HG02588 (cell line): ENCODE measurements around the gene P4HTM.
"Not testable (repeated sequence)": the region's sequence is repeated elsewhere in the genome, so short reads cannot be mapped to it uniquely, and the experiment has no call there.

Experiments used
- ATAC-seq: cut with Tn5 transposase; IDR thresholded peaks from one replicate; pipeline ENCODE4 v1.9.1; 2021; ENCODE audit warnings: mild to moderate bottlenecking, moderate library complexity; ENCODE audit not compliant: unreplicated experiment

P4HTM gene

GRCh38 chr3:49007771-49008528, 17.9 kb downstream of the P4HTM start:
- ATAC-seq: peak; percentile 41

GRCh38 chr3:49008627-49009026, 18.6 kb downstream of the P4HTM start:
- ATAC-seq: not testable (repeated sequence)

- no peak for ATAC-seq
Measured at GRCh38 chr3:49009396-49009795, 19.4 kb downstream of the P4HTM start.

DNA sequence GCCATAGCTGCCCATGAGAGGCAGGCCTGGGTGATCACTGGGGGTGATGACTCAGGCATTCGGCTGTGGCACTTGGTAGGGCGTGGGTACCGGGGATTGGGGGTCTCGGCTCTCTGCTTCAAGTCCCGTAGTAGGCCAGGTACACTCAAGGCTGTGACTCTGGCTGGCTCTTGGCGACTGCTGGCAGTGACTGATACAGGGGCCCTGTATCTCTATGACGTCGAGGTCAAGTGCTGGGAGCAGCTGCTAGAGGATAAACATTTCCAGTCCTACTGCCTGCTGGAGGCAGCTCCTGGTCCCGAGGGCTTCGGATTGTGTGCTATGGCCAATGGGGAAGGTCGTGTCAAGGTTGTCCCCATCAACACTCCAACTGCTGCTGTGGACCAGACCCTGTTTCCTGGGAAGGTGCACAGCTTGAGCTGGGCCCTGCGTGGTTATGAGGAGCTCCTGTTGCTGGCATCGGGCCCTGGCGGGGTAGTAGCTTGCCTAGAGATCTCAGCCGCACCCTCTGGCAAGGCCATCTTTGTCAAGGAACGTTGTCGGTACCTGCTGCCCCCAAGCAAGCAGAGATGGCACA, 22.5 kb downstream of the P4HTM start:
- ATAC-seq: no peak

GRCh38 chr3:49013113-49013737, 23.2 kb downstream of the P4HTM start:
- no peak for ATAC-seq

DNA sequence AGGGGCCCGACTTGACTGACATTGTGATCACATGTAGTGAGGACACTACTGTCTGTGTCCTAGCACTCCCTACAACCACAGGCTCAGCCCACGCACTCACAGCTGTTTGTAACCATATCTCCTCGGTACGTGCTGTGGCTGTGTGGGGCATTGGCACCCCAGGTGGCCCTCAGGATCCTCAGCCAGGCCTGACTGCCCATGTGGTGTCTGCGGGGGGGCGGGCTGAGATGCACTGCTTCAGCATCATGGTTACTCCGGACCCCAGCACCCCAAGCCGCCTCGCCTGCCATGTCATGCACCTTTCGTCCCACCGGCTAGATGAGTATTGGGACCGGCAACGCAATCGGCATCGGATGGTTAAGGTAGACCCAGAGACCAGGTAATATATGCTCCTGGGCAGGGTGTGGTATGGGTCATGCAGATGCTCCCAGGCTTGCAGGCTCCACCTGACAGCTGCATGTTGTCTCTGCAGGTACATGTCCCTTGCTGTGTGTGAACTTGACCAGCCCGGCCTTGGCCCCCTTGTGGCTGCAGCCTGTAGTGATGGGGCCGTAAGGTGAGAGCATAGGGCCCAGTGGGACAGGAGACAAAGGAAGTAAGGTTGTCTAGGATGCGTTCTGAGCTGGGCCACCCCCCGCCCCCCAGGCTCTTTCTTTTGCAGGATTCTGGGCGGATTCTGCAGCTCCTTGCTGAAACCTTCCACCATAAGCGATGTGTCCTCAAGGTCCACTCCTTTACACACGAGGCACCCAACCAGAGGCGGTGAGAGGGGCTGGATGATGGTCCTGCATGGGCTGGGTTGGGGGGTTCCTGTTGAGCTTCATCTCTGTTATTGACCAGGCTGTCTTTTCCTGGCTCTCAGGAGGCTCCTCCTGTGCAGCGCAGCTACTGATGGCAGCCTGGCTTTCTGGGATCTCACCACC, 24.0 kb downstream of the P4HTM start:
- no peak for ATAC-seq

GRCh38 chr3:49015072-49015471, 25.0 kb downstream of the P4HTM start:
- no peak for ATAC-seq

DNA sequence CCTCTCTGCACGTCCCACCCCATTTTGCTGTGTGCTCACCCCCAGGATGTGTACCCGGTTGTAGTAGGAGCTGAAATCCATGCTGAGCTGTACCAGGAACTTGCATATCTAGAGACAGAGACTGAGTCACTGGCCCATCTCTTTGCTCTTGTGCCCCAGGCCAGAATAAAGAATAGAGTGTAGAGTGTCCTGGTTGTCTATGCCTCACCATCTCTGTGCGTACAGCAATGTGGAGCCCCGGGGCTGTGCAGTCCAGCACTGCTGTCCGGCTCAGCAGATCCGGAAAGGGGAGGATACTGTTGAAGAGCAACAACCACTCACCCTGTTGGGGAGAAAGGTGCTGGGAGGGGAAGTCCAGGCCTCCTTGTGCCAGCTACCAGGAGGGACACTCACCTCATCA, 25.7 kb downstream of the P4HTM start:
- no peak for ATAC-seq

DNA sequence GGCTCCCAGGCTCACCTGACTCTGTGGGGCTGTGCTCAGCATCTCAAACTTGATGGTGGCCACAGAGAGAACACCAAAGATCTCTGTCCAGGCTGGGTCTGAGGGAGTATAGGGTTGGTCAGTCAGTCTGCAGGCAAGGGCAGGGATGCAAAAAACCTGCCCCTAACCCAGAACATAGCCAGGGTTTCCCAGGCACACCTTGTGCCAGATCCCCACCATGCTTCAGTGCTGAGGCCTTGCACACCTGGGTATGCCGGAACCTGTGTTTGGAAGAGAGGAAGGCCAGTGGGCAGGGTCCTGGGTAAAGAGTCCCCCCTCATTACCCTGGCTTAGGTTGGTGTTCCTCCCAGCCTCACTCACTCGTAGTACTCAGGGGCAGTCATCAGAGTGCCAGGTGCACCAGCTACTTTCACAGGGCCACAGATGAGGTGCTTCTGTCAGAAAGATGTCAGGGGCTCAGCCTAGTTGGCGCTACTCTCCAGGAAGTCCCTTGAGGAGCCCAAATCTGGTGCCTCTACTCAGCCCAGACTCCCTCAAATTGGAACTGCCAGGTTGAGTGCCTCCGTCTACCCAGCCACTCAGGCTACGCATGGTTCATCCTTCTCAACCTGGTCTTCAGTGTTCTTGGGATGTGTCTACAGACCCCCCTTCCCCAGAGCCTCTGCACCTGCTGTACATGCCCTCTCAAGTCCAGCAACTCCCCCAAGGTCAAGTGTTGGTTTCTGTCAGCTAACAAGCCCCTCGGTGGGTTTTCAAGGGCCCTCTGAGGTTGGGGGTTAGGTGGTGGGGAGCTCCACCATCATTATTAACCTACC, 26.6 kb downstream of the P4HTM start:
- no peak for ATAC-seq

DNA sequence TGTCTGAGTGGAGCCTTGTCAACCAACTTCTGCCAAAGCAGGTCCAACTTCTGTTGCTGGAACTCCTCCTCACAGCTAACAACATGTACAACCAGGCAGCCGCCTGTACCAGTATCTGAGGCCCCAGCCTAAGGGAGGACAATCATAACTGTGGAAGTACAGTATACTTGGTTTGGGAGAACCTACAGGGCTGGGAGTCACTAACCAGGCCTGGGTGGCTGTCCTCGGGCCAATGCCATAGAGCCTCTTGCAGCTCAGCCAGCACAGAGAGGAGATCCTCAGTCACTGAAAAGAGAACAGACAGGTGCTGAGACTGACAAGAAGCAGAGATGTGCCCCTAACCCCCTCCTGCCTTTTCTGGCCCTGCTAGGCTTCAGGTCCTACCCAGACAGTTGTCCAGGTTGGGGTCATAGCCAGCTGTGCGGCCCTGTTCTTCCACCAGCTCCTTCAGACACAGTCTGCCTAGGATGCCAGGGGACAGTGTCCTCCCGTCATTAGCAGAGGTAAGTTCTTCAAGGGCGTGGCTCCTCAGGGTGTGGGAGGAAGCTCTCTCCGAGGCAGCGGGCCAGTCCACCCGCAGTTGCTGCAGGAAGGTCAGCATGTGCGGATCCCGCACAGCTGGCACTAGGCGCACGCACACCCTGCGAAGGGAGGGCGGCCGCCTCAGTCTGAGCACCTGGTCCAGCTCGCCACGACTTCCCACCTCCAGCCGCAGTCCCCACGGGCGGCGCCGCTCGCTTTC, 27.4 kb downstream of the P4HTM start:
- ATAC-seq: no peak

GRCh38 chr3:49017971-49018706, 28.1 kb downstream of the P4HTM start, which contains the start of gene DALRD3:
Gene DALRD3 (minus strand): TSS chr3:49018580. CDS start chr3:49018564, 16 bp downstream.
- ATAC-seq: no peak

- no peak for ATAC-seq
Measured at GRCh38 chr3:49018707-49019006, 28.6 kb downstream of the P4HTM start.

- no peak for ATAC-seq
Measured at GRCh38 chr3:49019941-49020329, 29.9 kb downstream of the P4HTM start.

DNA sequence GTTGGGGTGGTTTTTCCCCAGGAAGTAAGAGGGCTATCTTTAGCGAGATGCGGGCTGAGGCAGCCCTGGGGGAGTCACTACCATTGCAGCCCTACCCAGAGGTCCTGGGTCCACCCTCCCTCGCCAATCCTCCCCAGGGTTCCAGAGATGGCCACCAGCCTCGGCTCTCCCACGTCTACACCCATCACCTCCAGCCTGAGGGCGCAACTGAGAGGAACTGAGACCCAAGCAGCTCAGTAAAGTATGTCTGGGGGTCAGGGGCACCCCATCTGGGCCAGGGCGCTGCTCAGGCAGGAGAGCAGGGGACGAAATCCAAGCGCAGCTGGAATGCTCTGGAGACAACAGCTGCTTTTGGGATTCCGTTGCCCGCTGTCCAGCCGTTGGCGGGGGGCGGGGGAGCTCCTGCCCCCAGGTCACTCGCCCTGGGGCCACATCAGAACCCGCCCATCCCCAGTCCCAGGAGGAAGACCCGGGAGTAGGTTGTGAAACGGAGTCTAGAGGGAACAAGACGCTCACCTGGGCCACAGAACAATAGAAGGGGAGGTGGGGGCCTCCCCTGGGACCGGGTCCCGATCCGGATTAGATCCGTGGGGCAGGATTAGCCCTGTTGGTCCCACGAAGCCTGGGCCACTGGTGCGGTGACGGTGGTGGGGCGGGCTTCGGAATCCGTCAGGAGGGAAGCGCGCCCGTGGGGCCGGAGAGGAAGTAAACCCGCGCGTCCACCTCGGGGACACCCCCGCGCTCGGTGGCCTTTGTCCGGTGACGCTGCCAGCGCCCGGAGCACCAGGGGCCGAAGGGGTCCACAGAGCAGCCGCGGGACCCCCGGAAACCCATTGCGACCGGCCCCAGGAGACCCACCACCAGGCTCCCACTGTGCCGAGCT, 30.5 kb downstream of the P4HTM start:
- peak; percentile 0 for ATAC-seq

GRCh38 chr3:49021213-49021812, 31.3 kb downstream of the P4HTM start:
- peak; percentile 42 for ATAC-seq

- ATAC-seq: peak; percentile 52
Measured at GRCh38 chr3:49021813-49022687, 32.0 kb downstream of the P4HTM start, which contains the start of gene NDUFAF3. Gene NDUFAF3 (plus strand): TSS chr3:49022121. CDS start chr3:49022145, 24 bp downstream.
